Endothelial cell of umbilical vein (primary cell): ENCODE results near the gene ZNF93. TPM values are rescaled to one million over a fixed set of nuclear protein-coding genes. Genes with fewer than 3 reads are reported as not detected.
"Not testable (repeated sequence)": the region's sequence is repeated elsewhere in the genome, so short reads cannot be mapped to it uniquely, and the experiment has no call there.

Source experiments
- BruUV-seq: library from RNA; stranded (reverse); fragments of 400-500 nt; replicated peaks from 2 replicates; lab custom pipeline; 2021; lab: Mats Ljungman, UMichigan
- CTCF ChIA-PET: fragments of 300-600, 350-600 bp; sonication (Branson Sonifier 250); formaldehyde crosslinking; loops from one replicate; lab custom pipeline; 2021; ENCODE audit warnings: antibody characterized with exemption, inconsistent platforms; lab: Charles Lee
- POLR2A ChIA-PET: fragments of 300-600, 350-600 bp; sonication (Branson Sonifier 250); formaldehyde crosslinking; loops from one replicate; lab custom pipeline; 2021; ENCODE audit warnings: antibody characterized with exemption, inconsistent platforms; lab: Charles Lee
- DNase-seq: peaks from one replicate; pipeline ENCODE4 v3.0.0-alpha.2; 2011; ENCODE audit warnings: low read depth, low spot score
- FAIRE-seq: peaks from 2 replicates; lab custom pipeline; 2011; peaks lifted over from hg19 to GRCh38; lab: Jason Lieb, UNC
- H2AFZ ChIP-seq: 2 replicates; pipeline ENCODE4 v1.6.0; 2012; ENCODE audit warnings: low read depth, low read length, control low read depth, inconsistent platforms
- H3K27ac ChIP-seq: 2 replicates; pipeline ENCODE4 v1.5.1; 2011; ENCODE audit warnings: low read depth, mild to moderate bottlenecking, control low read depth, low read length, moderate library complexity; ENCODE audit not compliant: insufficient read depth
- H3K27me3 ChIP-seq, 2 experiments: 2 replicates each; pipeline versions ENCODE4 v1.6.0 to v1.6.1; 2011; ENCODE audit warnings: low read length in 2 of 2, mixed read lengths in 1 of 2; ENCODE audit not compliant: control insufficient read depth in 2 of 2, insufficient read depth in 2 of 2
- H3K36me3 ChIP-seq, 2 experiments: 2 replicates in 1 of 2; 3 replicates in 1 of 2; pipeline ENCODE4 v1.5.1; 2011; ENCODE audit warnings: low read length in 2 of 2, mild to moderate bottlenecking in 1 of 2, moderate library complexity in 1 of 2; ENCODE audit not compliant: control insufficient read depth in 2 of 2, insufficient read depth in 2 of 2; ENCODE audit errors: extremely low read depth in 1 of 2
- H3K4me1 ChIP-seq: 3 replicates; pipeline ENCODE4 v1.5.1; 2011; ENCODE audit warnings: mild to moderate bottlenecking, low read length; ENCODE audit not compliant: control insufficient read depth, insufficient read depth; ENCODE audit errors: extremely low read depth
- H3K4me2 ChIP-seq: 2 replicates; pipeline ENCODE4 v1.6.1; 2011; ENCODE audit warnings: low read length, control low read depth, mixed read lengths; ENCODE audit not compliant: insufficient read depth
- H3K4me3 ChIP-seq, 3 experiments: fragments of 200-600 bp in 1 of 3; sonication (generic), shearing (Covaris generic) in 1 of 3; replicated peaks in 1 of 3; 2 replicates each; pipeline ENCODE4 v1.5.1; 2011 to 2016; ENCODE audit warnings: control low read depth in 3 of 3, low read length in 3 of 3, mild to moderate bottlenecking in 2 of 3, inconsistent platforms in 1 of 3, low read depth in 1 of 3, moderate library complexity in 1 of 3; ENCODE audit not compliant: insufficient read depth in 1 of 3
- H3K79me2 ChIP-seq: 2 replicates; pipeline ENCODE4 v1.6.0; 2012; ENCODE audit warnings: low read length, inconsistent platforms; ENCODE audit not compliant: control insufficient read depth, insufficient read depth
- H3K9ac ChIP-seq: replicated peaks from 2 replicates; pipeline ENCODE3; 2011; ENCODE audit warnings: low read length, control low read depth; ENCODE audit not compliant: insufficient read depth; ENCODE audit errors: extremely low read depth
- H3K9me1 ChIP-seq: replicated peaks from 3 replicates; pipeline ENCODE4 v1.6.0; 2011; ENCODE audit warnings: mild to moderate bottlenecking, low read length; ENCODE audit not compliant: control insufficient read depth, insufficient read depth; ENCODE audit errors: extremely low read depth
- H3K9me3 ChIP-seq: replicated peaks from 2 replicates; pipeline ENCODE4 v1.5.1; 2012; ENCODE audit warnings: low read length, inconsistent platforms; ENCODE audit not compliant: control insufficient read depth, insufficient read depth
- H4K20me1 ChIP-seq: replicated peaks from 2 replicates; pipeline ENCODE3; 2011; ENCODE audit warnings: mild to moderate bottlenecking, low read length; ENCODE audit not compliant: control insufficient read depth, insufficient read depth; ENCODE audit errors: extremely low read depth
- EZH2 ChIP-seq: IDR thresholded peaks from 2 replicates; pipeline ENCODE4 v1.6.1; 2012; ENCODE audit warnings: borderline replicate concordance, low read depth, mild to moderate bottlenecking, moderate library complexity, low read length, inconsistent platforms; ENCODE audit not compliant: severe bottlenecking
- FOS ChIP-seq: IDR thresholded peaks from 2 replicates; pipeline ENCODE4 v1.6.1; 2011; ENCODE audit warnings: mild to moderate bottlenecking, low read length, moderate library complexity, borderline replicate concordance; ENCODE audit not compliant: insufficient read depth
- JUN ChIP-seq: IDR thresholded peaks from 2 replicates; pipeline ENCODE4 v1.6.1; 2011; ENCODE audit warnings: borderline replicate concordance, low read depth; ENCODE audit not compliant: insufficient read length, insufficient read depth
- POLR2A ChIP-seq: IDR thresholded peaks from 2 replicates; pipeline ENCODE4 v1.6.1; 2012; ENCODE audit warnings: low read depth, mild to moderate bottlenecking, control low read depth, low read length
- POLR2AphosphoS5 ChIP-seq: IDR thresholded peaks from 2 replicates; pipeline ENCODE4 v1.6.1; 2012; ENCODE audit warnings: low read depth, mild to moderate bottlenecking, control low read depth, low read length, moderate library complexity; ENCODE audit not compliant: insufficient read depth
- dilution Hi-C: fragments of 300-500 bp; cut with MboI; formaldehyde crosslinking; loops from one replicate; pipeline ENCODE4 v1.15.0; 2019; ENCODE audit warnings: low sequenced_read_pairs; ENCODE audit not compliant: extremely low pct_ligation_motif_present
- intact Hi-C: fragments of 100-400 bp; cut with micrococcal nuclease; formaldehyde crosslinking; loops from one replicate; pipeline ENCODE4 v1.10.0; 2022
- polyA plus RNA-seq, 4 experiments: library from polyadenylated mRNA; depleted of rRNA in 3 of 4; stranded (reverse) in 3 of 4; unstranded in 1 of 4; fragments of >200 nt; gene quantifications; 2 replicates each; pipeline versions ENCODE4 v1.2.1 to v1.2.3, GENCODE V29; 2011 to 2012; ENCODE audit warnings: missing spikeins in 1 of 4
- total RNA-seq: library from RNA; stranded (reverse); gene quantifications from 2 replicates; pipeline ENCODE4 v1.2.3, GENCODE V29; 2021
- TF ChIP-seq, protein P1 (sequence below): IDR thresholded peaks from 2 replicates; pipeline ENCODE4 v1.6.1; 2011; ENCODE audit not compliant: insufficient read depth, insufficient read length
- TF ChIP-seq, protein P2 (sequence below), 2 donors: IDR thresholded peaks; 1 replicate in 1 of 2; 2 replicates in 1 of 2; pipeline ENCODE4 v1.5.1; 2011; ENCODE audit warnings: low read length in 2 of 2, mild to moderate bottlenecking in 2 of 2, moderate library complexity in 2 of 2, control low read depth in 1 of 2, inconsistent platforms in 1 of 2, low read depth in 1 of 2; ENCODE audit not compliant: insufficient read depth in 1 of 2; ENCODE audit errors: extremely low read depth in 1 of 2

ZNF93 gene
- total and polyA plus RNA-seq, 2 donors (not counting 3 experiments of a cell fraction or from before 2014, with no cell fraction given) = 8.1 to 9.9 TPM

DNA sequence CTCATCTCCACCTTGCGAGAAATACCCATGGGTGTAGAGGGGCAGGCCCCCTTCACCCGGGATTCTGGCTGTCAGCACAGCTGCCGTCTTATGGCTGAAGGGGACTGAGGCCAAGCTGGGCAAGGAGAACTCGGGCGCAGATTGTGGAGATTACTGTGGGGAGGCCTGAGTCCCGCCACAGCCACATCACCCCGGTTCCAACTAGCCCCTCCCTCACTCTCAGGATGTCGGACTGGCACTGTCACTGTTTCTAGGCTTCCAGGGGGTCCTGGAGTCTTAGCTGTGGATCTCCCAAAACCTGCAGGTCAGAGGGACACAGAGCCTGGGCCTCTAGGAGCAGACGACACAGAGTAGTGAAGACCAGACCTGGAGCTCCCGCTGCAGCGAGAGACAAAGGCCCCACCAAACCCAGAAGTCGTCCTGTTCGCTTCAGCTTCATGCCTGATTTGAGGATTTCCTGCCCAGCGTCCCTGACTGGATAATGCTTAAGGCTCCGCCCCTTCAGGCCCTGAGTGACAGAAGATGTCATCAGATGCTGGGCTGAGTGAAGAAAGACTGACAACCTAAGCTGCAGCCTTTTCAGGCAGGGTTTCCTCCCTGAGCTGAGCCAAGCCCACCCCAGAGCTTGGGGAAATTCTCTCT, 55.8 kb downstream of the ZNF93 start:
- TF ChIP-seq, protein P1, sequence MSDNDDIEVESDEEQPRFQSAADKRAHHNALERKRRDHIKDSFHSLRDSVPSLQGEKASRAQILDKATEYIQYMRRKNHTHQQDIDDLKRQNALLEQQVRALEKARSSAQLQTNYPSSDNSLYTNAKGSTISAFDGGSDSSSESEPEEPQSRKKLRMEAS = no peak
- TF ChIP-seq FOS (no peak), EZH2 (no peak), JUN (no peak), POLR2A (no peak), POLR2AphosphoS5 (no peak)
- TF ChIP-seq, protein P2, sequence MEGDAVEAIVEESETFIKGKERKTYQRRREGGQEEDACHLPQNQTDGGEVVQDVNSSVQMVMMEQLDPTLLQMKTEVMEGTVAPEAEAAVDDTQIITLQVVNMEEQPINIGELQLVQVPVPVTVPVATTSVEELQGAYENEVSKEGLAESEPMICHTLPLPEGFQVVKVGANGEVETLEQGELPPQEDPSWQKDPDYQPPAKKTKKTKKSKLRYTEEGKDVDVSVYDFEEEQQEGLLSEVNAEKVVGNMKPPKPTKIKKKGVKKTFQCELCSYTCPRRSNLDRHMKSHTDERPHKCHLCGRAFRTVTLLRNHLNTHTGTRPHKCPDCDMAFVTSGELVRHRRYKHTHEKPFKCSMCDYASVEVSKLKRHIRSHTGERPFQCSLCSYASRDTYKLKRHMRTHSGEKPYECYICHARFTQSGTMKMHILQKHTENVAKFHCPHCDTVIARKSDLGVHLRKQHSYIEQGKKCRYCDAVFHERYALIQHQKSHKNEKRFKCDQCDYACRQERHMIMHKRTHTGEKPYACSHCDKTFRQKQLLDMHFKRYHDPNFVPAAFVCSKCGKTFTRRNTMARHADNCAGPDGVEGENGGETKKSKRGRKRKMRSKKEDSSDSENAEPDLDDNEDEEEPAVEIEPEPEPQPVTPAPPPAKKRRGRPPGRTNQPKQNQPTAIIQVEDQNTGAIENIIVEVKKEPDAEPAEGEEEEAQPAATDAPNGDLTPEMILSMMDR (IDR thresholded peaks at IDR 0.05; ENCODE audit: extremely low read depth in 1 of 2, insufficient read depth in 1 of 2, low read depth in 1 of 2, low read length in 2 of 2) = no peak
- Histone ChIP-seq H3K79me2 (no peaks in the 10 kb centered on the region), H4K20me1 (no peaks in the 10 kb centered on the region), H3K36me3 (no peaks in the 10 kb centered on the region), H3K9ac (no peak overlapping the region), H3K27me3 (no peaks in the 10 kb centered on the region), H3K4me2 (no peak overlapping the region), H3K4me1 (no peaks in the 10 kb centered on the region), H3K9me1 (no peaks in the 10 kb centered on the region), H3K4me3 (no peak overlapping the region), H2AFZ (no peak overlapping the region), H3K9me3 (no peaks in the 10 kb centered on the region), H3K27ac (no peak overlapping the region)
- dilution Hi-C loops = no loop called here
- ChIA-PET CTCF (no interaction called here), POLR2A (no interaction called here)
- no peak for FAIRE-seq
- DNase-seq = no peak
- intact Hi-C loops = no loop called here
- BruUV-seq = no TSS peak

- FAIRE-seq, H3K79me2 ChIP-seq, CTCF ChIA-PET, dilution Hi-C loops, DNase-seq, H3K36me3 ChIP-seq, H3K4me2 ChIP-seq, H3K27me3 ChIP-seq, H4K20me1 ChIP-seq, H3K27ac ChIP-seq, H2AFZ ChIP-seq, H3K9me3 ChIP-seq, H3K9me1 ChIP-seq, H3K4me1 ChIP-seq, POLR2A ChIA-PET, BruUV-seq, intact Hi-C loops, H3K4me3 ChIP-seq, H3K9ac ChIP-seq: not testable (repeated sequence)
Observed at GRCh38 chr19:19957766-19958165, 57.0 kb downstream of the ZNF93 start.
